ENCODE data around the gene METTL27. TPM values are rescaled to one million over a fixed set of nuclear protein-coding genes. Genes with fewer than 3 reads are reported as not detected.

METTL27 gene
- total and polyA plus RNA-seq, 2 experiments from 2014 or later = 10.1 to 11.0 TPM

- Histone ChIP-seq H3K27ac (ENCODE audit: low read depth) (no peak overlapping the region), H3K36me3 (ENCODE audit: insufficient read depth) (no peaks in the 10 kb centered on the region), H3K9me2 (ENCODE audit: insufficient read depth) (no peaks in the 10 kb centered on the region), H3K79me2 (replicated peaks; ENCODE audit: insufficient read depth) (no peaks in the 10 kb centered on the region), H4K20me1 (replicated peaks; ENCODE audit: insufficient read depth) (no peaks in the 10 kb centered on the region), H3F3A (replicated peaks; ENCODE audit: low read depth) (no peaks in the 10 kb centered on the region), H3K4me3 (no peak overlapping the region), H3K4me2 (no peak overlapping the region), H3K4me1 (ENCODE audit: insufficient read depth) (no peaks in the 10 kb centered on the region), H3K27me3 (ENCODE audit: insufficient read depth) (no peaks in the 10 kb centered on the region), H2AFZ (peak overlapping the region; percentile 96)
- Mint-ChIP-seq H3K27ac (no peak overlapping the region), H3K9me3 (no peaks in the 10 kb centered on the region), H3K27me3 (ENCODE audit: insufficient read depth, low read depth, poor library complexity) (peaks cover 4% of the 10 kb centered on the region), H3K36me3 (ENCODE audit: low read depth) (no peaks in the 10 kb centered on the region), H3K4me3 (no peak overlapping the region), H3K4me1 (no peaks in the 10 kb centered on the region; the same call in 2 of the 3 replicates)
- DNase-seq (ENCODE audit: low spot score) (peak; percentile 47), ATAC-seq (peak; percentile 72)
- TF ChIP-seq STAT1 (IDR thresholded peaks at IDR 0.05; ENCODE audit: unreplicated experiment) (no peak), ZNF462 (CRISPR knock-in tag; IDR thresholded peaks at IDR 0.05) (no peak), POLR2AphosphoS5 (IDR thresholded peaks at IDR 0.05; ENCODE audit: low read depth) (no peak), EZH2 (IDR thresholded peaks at IDR 0.05; ENCODE audit: low read depth, unreplicated experiment) (no peak), JUNB (IDR thresholded peaks at IDR 0.05; ENCODE audit: unreplicated experiment) (no peak), ETS1 (IDR thresholded peaks at IDR 0.05) (no peak), ZNF331 (CRISPR knock-in tag; IDR thresholded peaks at IDR 0.05; ENCODE audit: low read depth) (no peak), CREB1 (CRISPR knock-in tag; IDR thresholded peaks at IDR 0.05; ENCODE audit: low read depth) (no peak), ZNF114 (CRISPR knock-in tag; IDR thresholded peaks at IDR 0.05) (no peak)
Observed at GRCh38 chr7:73885975-73886798, 43.9 kb upstream of the METTL27 start.
